ENCODE data around the gene TAF7L. TPM values are rescaled to one million over a fixed set of nuclear protein-coding genes. Genes with fewer than 3 reads are reported as not detected.
"Not testable (repeated sequence)": the region's sequence is repeated elsewhere in the genome, so short reads cannot be mapped to it uniquely, and the experiment has no call there.

TAF7L gene
- polyA plus RNA-seq (2011; rRNA removed): 0.08 and 0.13 TPM in 2 replicates
- 0.03 and 0.04 TPM in 2 replicates for polyA plus RNA-seq (2012; cell fraction: cytosol; rRNA removed)
- 0.07 and 0.16 TPM in 2 replicates for polyA plus RNA-seq (2012; cell fraction: nucleus; rRNA removed)
- 0.05 to 0.08 TPM (median 0.08 TPM) in 3 replicates for polyA plus RNA-seq (2017; fragmentation: RNase III; extraction: RNeasy Plus Mini Kit Qiagen cat#74134 plus additional on column Dnase treatment)
- not detected in 2 replicates for polyA minus RNA-seq (2011; rRNA and poly(A)+ RNA removed)

- CTCF ChIA-PET: interaction anchor here (0.7 kb wide), 1 partner anchor 522 kb away, joined by 3 read pairs; no protein-coding TSS in a partner anchor
- TF ChIP-seq CEBPB (IDR thresholded peaks at IDR 0.05) (no peak), FOXS1 (CRISPR knock-in tag; IDR thresholded peaks at IDR 0.05) (no peak), RCOR1 (IDR thresholded peaks at IDR 0.05; ENCODE audit: low read depth, low read length) (no peak), HEYL (CRISPR knock-in tag; IDR thresholded peaks at IDR 0.05) (no peak), FOSL2 (IDR thresholded peaks at IDR 0.05) (no peak), FOSL2 (CRISPR knock-in tag; IDR thresholded peaks at IDR 0.05) (no peak), NR3C1 (IDR thresholded peaks at IDR 0.05) (no peak), PBX3 (IDR thresholded peaks at IDR 0.05) (no peak), MAZ (IDR thresholded peaks at IDR 0.05; ENCODE audit: borderline replicate concordance, low read depth, low read length) (no peak), HOXA7 (CRISPR knock-in tag; IDR thresholded peaks at IDR 0.05) (no peak), ZNF302 (CRISPR knock-in tag; IDR thresholded peaks at IDR 0.05) (no peak), MAX (IDR thresholded peaks at IDR 0.05) (no peak)
- H3K4me3 ChIP-seq: no peak within 1 kb of the TSS
- H3K4me2 ChIP-seq: no peak within 1 kb of the TSS
- DNase-seq (ENCODE audit: low read depth in 1 of 2, low spot score in 1 of 2) (no peak), ATAC-seq (no peak), FAIRE-seq (no peak)
- 93% methylated on average over 65 of the region's 75 CpGs for WGBS (ENCODE audit: missing lambda C conversion rate)
- POLR2A ChIA-PET: no interaction called here
- H3K27ac ChIP-seq: no peak within 1 kb of the TSS
- no peaks in the 10 kb centered on the region for H3K4me1 ChIP-seq
- H3K9me3 ChIP-seq: no peaks in the 10 kb centered on the region
Measured at GRCh38 chrX:101290957-101291603, at the start of gene TAF7L. TAF7L (minus strand) TSS chrX:101291334; CDS start chrX:101287543, 3,791 bp downstream.

GRCh38 chrX:101337776-101338271 is 46.7 kb upstream of the TAF7L start:
- Histone ChIP-seq H3K4me2 (no peak overlapping the region), H3K27ac (no peak overlapping the region), H3K9me3 (no peaks in the 10 kb centered on the region), H3K4me3 (no peak overlapping the region), H3K4me1 (no peaks in the 10 kb centered on the region)
- FAIRE-seq (no peak), DNase-seq (ENCODE audit: low read depth in 1 of 2, low spot score in 1 of 2) (no peak), ATAC-seq (no peak)
- no peak for TF ChIP-seq HOXA7 (CRISPR knock-in tag; IDR thresholded peaks at IDR 0.05)
- TF ChIP-seq MAFK (IDR thresholded peaks at IDR 0.05; ENCODE audit: partially characterized antibody): peak; percentile 66
- no peak for TF ChIP-seq CBX2 (IDR thresholded peaks at IDR 0.05; ENCODE audit: borderline replicate concordance, low read depth)
- TF ChIP-seq KDM1A (IDR thresholded peaks at IDR 0.05; ENCODE audit: low read depth): no peak
- no peak for TF ChIP-seq RAD21 (conservative IDR thresholded peaks at IDR 0.05 in 1 of 2, IDR thresholded peaks at IDR 0.05 in 1 of 2)
- ChIA-PET POLR2A (no interaction called here), CTCF (interaction anchor here (1.1 kb wide), 1 partner anchor 11 kb away, joined by 3 read pairs; the partner anchor contains the start of gene TIMM8A)
- 83% methylated on average over 4 of the region's 4 CpGs for WGBS (ENCODE audit: missing lambda C conversion rate)

GRCh38 chrX:101334310-101334709 is 43.2 kb upstream of the TAF7L start:
- POLR2A ChIA-PET; CTCF ChIA-PET; H3K4me2 ChIP-seq; H3K27ac ChIP-seq; DNase-seq (ENCODE audit: low read depth in 1 of 2, low spot score in 1 of 2); ATAC-seq; H3K4me3 ChIP-seq; H3K4me1 ChIP-seq; FAIRE-seq; H3K9me3 ChIP-seq: not testable (repeated sequence)
- WGBS (ENCODE audit: missing lambda C conversion rate): 55% methylated on average over 7 of the region's 7 CpGs

- H3K27ac ChIP-seq; H3K9me3 ChIP-seq; ATAC-seq; H3K4me1 ChIP-seq; H3K4me3 ChIP-seq; DNase-seq (ENCODE audit: low read depth in 1 of 2, low spot score in 1 of 2); CTCF ChIA-PET; H3K4me2 ChIP-seq; FAIRE-seq; POLR2A ChIA-PET: not testable (repeated sequence)
- WGBS (ENCODE audit: missing lambda C conversion rate): 100% methylated on average over 1 of the region's 3 CpGs
Measured at GRCh38 chrX:101326600-101326999, 35.5 kb upstream of the TAF7L start.
